H1 (cell line): Measurements from ENCODE around the gene FADS3. TPM values are rescaled to one million over a fixed set of nuclear protein-coding genes. Genes with fewer than 3 reads are reported as not detected.

ENCODE experiments used
- CTCF ChIA-PET: fragments of 300-600 bp; sonication (Branson Sonifier 250); formaldehyde crosslinking; loops from one replicate; lab custom pipeline; 2021; ENCODE audit not compliant: partially characterized antibody; lab: Charles Lee
- POLR2A ChIA-PET: fragments of 300-600 bp; sonication (Branson Sonifier 250); formaldehyde crosslinking; loops from one replicate; lab custom pipeline; 2021; ENCODE audit warnings: inconsistent platforms; ENCODE audit not compliant: partially characterized antibody; lab: Charles Lee
- DNase-seq, 2 experiments: peaks; one replicate each; pipeline versions ENCODE4 v3.0.0 to v3.0.0-alpha.2; 2010 to 2022; ENCODE audit warnings: low spot score in 2 of 2, low read depth in 1 of 2, mixed read lengths in 1 of 2
- FAIRE-seq: peaks from 2 replicates; lab custom pipeline; 2011; peaks lifted over from hg19 to GRCh38; lab: Jason Lieb, UNC
- H2AFZ ChIP-seq: 2 replicates; pipeline ENCODE4 v1.8.1; 2012; ENCODE audit warnings: low read length, inconsistent platforms
- H2AK5ac ChIP-seq: 2 replicates; pipeline ENCODE4 v1.6.1; 2013; ENCODE audit warnings: low read depth, low read length
- H2BK120ac ChIP-seq: replicated peaks from 2 replicates; pipeline ENCODE3; 2013; ENCODE audit warnings: low read depth, low read length, inconsistent platforms
- H2BK12ac ChIP-seq: 2 replicates; pipeline ENCODE4 v1.6.1; 2013; ENCODE audit warnings: low read depth, low read length
- H2BK15ac ChIP-seq: 2 replicates; pipeline ENCODE4 v1.6.1; 2013; ENCODE audit warnings: low read length
- H2BK20ac ChIP-seq: 2 replicates; pipeline ENCODE4 v1.6.1; 2013; ENCODE audit warnings: low read length
- H2BK5ac ChIP-seq: 2 replicates; pipeline ENCODE4 v1.6.1; 2013; ENCODE audit warnings: low read depth, low read length
- H3K14ac ChIP-seq: 2 replicates; pipeline ENCODE4 v1.6.1; 2013; ENCODE audit warnings: inconsistent platforms; ENCODE audit not compliant: insufficient read length
- H3K18ac ChIP-seq: 2 replicates; pipeline ENCODE4 v1.6.1; 2013; ENCODE audit warnings: low read length; ENCODE audit errors: extremely low read depth
- H3K23ac ChIP-seq: 2 replicates; pipeline ENCODE4 v1.6.1; 2013; ENCODE audit warnings: inconsistent platforms; ENCODE audit not compliant: insufficient read length
- H3K23me2 ChIP-seq: 2 replicates; pipeline ENCODE4 v1.6.1; 2013; ENCODE audit warnings: low read depth, low read length
- H3K27ac ChIP-seq: 2 replicates; pipeline ENCODE4 v1.6.1; 2011; ENCODE audit warnings: low read depth, low read length, inconsistent platforms
- H3K27me3 ChIP-seq, 4 experiments: replicated peaks in 1 of 4; 1 replicate in 1 of 4; 2 replicates in 3 of 4; pipeline versions ENCODE4 v1.6.1 to v1.8.1; 2011 to 2013; ENCODE audit warnings: low read length in 3 of 4, mild to moderate bottlenecking in 3 of 4, inconsistent platforms in 2 of 4, mixed read lengths in 2 of 4, moderate library complexity in 1 of 4; ENCODE audit not compliant: control insufficient read depth in 3 of 4, insufficient read depth in 3 of 4; ENCODE audit errors: extremely low read depth in 1 of 4
- H3K36me3 ChIP-seq, 4 experiments: 2 replicates each; pipeline versions ENCODE4 v1.6.1 to v1.8.1; 2011 to 2013; ENCODE audit warnings: mild to moderate bottlenecking in 4 of 4, low read length in 3 of 4, moderate library complexity in 2 of 4, control low read depth in 1 of 4, inconsistent platforms in 1 of 4; ENCODE audit not compliant: insufficient read depth in 4 of 4, control insufficient read depth in 2 of 4
- H3K4ac ChIP-seq: replicated peaks from 2 replicates; pipeline ENCODE3; 2013; ENCODE audit warnings: low read length, low read depth, mixed read lengths, inconsistent platforms; ENCODE audit not compliant: insufficient read length
- H3K4me1 ChIP-seq, 4 experiments: replicated peaks in 1 of 4; 1 replicate in 1 of 4; 2 replicates in 3 of 4; pipeline versions ENCODE4 v1.6.1 to v1.8.1; 2011 to 2013; ENCODE audit warnings: low read length in 3 of 4, inconsistent platforms in 2 of 4, mixed read lengths in 1 of 4; ENCODE audit not compliant: insufficient read depth in 4 of 4, control insufficient read depth in 3 of 4
- H3K4me2 ChIP-seq, 2 experiments: 2 replicates each; pipeline versions ENCODE4 v1.6.1 to v1.8.1; 2011 to 2013; ENCODE audit warnings: low read depth in 2 of 2, low read length in 2 of 2, control low read depth in 1 of 2, inconsistent platforms in 1 of 2, mild to moderate bottlenecking in 1 of 2; ENCODE audit not compliant: insufficient read depth in 1 of 2
- H3K4me3 ChIP-seq, 4 experiments: fragments of 200-600, 300-600 bp in 1 of 4; sonication (generic), shearing (Covaris generic), sonication (Bioruptor Twin) in 1 of 4; 2 replicates each; pipeline versions ENCODE4 v1.5.1 to v1.8.1; 2011 to 2016; ENCODE audit warnings: low read length in 4 of 4, low read depth in 3 of 4, control low read depth in 2 of 4, inconsistent platforms in 2 of 4, mild to moderate bottlenecking in 2 of 4, mixed read lengths in 1 of 4, moderate library complexity in 1 of 4; ENCODE audit not compliant: insufficient read depth in 2 of 4; ENCODE audit errors: extremely low read depth in 1 of 4
- H3K56ac ChIP-seq: replicated peaks from 2 replicates; pipeline ENCODE3; 2013; ENCODE audit warnings: low read depth, mild to moderate bottlenecking, mixed read lengths, low read length, inconsistent platforms; ENCODE audit not compliant: insufficient read length
- H3K79me1 ChIP-seq: 2 replicates; pipeline ENCODE4 v1.6.1; 2013; ENCODE audit warnings: low read depth, low read length, control low read depth
- H3K79me2 ChIP-seq, 2 experiments: 2 replicates each; pipeline versions ENCODE4 v1.6.1 to v1.8.1; 2012 to 2013; ENCODE audit warnings: low read length in 2 of 2, mild to moderate bottlenecking in 2 of 2, inconsistent platforms in 1 of 2; ENCODE audit not compliant: insufficient read depth in 2 of 2, control insufficient read depth in 1 of 2
- H3K9ac ChIP-seq, 4 experiments: replicated peaks in 1 of 4; 1 replicate in 1 of 4; 2 replicates in 3 of 4; pipeline versions ENCODE4 v1.6.1 to v1.8.1; 2011 to 2013; ENCODE audit warnings: low read depth in 3 of 4, low read length in 3 of 4, control low read depth in 2 of 4, mild to moderate bottlenecking in 2 of 4, moderate library complexity in 2 of 4, inconsistent platforms in 1 of 4; ENCODE audit errors: extremely low read depth in 1 of 4
- H3K9me3 ChIP-seq, 2 experiments: 2 replicates each; pipeline versions ENCODE4 v1.6.1 to v1.8.1; 2012 to 2013; ENCODE audit warnings: mild to moderate bottlenecking in 2 of 2, moderate library complexity in 2 of 2, control low read depth in 1 of 2, inconsistent platforms in 1 of 2, low read depth in 1 of 2, low read length in 1 of 2, mixed read lengths in 1 of 2; ENCODE audit not compliant: insufficient read depth in 2 of 2
- H4K20me1 ChIP-seq, 2 experiments: replicated peaks in 1 of 2; 2 replicates each; pipeline versions ENCODE3 to v1.8.1; 2011 to 2013; ENCODE audit warnings: inconsistent platforms in 2 of 2, low read length in 2 of 2, mild to moderate bottlenecking in 1 of 2; ENCODE audit not compliant: insufficient read depth in 2 of 2, control insufficient read depth in 1 of 2
- H4K5ac ChIP-seq: 2 replicates; pipeline ENCODE4 v1.6.1; 2013; ENCODE audit warnings: low read length, low read depth, mixed read lengths, inconsistent platforms; ENCODE audit not compliant: insufficient read length
- H4K8ac ChIP-seq: 2 replicates; pipeline ENCODE4 v1.8.0; 2013; ENCODE audit warnings: mild to moderate bottlenecking, moderate library complexity, low read length, inconsistent platforms; ENCODE audit not compliant: insufficient read depth; ENCODE audit errors: extremely low read depth
- H4K91ac ChIP-seq: replicated peaks from 2 replicates; pipeline ENCODE3; 2013; ENCODE audit warnings: low read length, mixed read lengths, inconsistent platforms; ENCODE audit not compliant: insufficient read length
- NANOG ChIP-seq: IDR thresholded peaks from 2 replicates; pipeline ENCODE4 v1.6.1; 2011; ENCODE audit warnings: low read length, low read depth, mild to moderate bottlenecking, inconsistent platforms; ENCODE audit not compliant: insufficient read depth, poor library complexity, severe bottlenecking
- WGBS, 2 experiments: shearing (Covaris generic) in 1 of 2; methylation state at CpG; one replicate each; pipeline versions ENCODE4 v1.1.6 to v1.1.7; 2013 to 2015; ENCODE audit warnings: low lambda C conversion rate in 2 of 2, mixed read lengths in 2 of 2, inconsistent platforms in 1 of 2, low coverage in 1 of 2, missing lambda C conversion rate in 1 of 2; ENCODE audit not compliant: insufficient replicate concordance in 2 of 2, insufficient coverage in 1 of 2, insufficient read length in 1 of 2; ENCODE audit errors: extremely low coverage in 1 of 2, missing lambda C conversion rate in 1 of 2; 5-methylcytosine and 5-hydroxymethylcytosine counted together
- polyA plus RNA-seq, 7 experiments: library from polyadenylated mRNA; depleted of rRNA in 3 of 7; stranded (reverse) in 5 of 7; unstranded in 2 of 7; fragments of >200 nt in 5 of 7; fragments of 200-250 nt in 2 of 7; gene quantifications; 1 replicate in 5 of 7; 2 replicates in 1 of 7; 4 replicates in 1 of 7; pipeline versions ENCODE4 v1.2.1 to v1.2.3, GENCODE V29; 2011 to 2013; ENCODE audit warnings: missing spikeins in 2 of 7, mixed read lengths in 2 of 7
- total RNA-seq: library from RNA; stranded (reverse); fragmentation: NEBNext Ultra II Directional; extraction: Animal tissue kit (Norgen Biotek cat#: 25700); gene quantifications from 2 replicates; pipeline ENCODE4 v1.2.1, GENCODE V29; 2021

FADS3 gene
- total and polyA plus RNA-seq, 2 of the 8 experiments (the other 6 are each of a cell fraction or from before 2014, with no cell fraction given): 43.8 to 76.3 TPM

DNA sequence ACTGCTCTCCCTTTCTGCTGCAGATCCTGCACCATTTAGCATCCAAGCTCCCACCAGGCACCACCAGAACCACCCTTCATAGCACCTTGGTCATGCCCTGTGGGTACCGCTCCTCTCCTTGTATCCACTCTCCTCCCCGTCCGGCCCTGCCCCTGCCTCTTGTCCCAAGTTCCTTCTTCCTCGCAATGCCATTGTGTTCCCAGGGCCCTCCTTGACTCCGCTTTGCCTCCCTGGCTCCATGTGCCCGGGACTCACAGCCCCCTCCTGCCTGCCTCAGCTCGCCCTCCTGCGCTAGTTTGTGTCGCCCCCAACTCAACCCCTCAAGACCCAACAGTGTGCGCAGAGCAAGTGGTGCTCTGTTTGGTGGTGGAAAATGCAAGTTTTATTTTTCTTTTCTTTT is 52.4 kb downstream of the FADS3 start:
- Histone ChIP-seq H3K56ac (no peak overlapping the region), H3K4me2 (no peak overlapping the region), H2AK5ac (no peak overlapping the region), H3K79me1 (peaks cover 14% of the 10 kb centered on the region; the same call in 1 of the 2 replicates), H4K5ac (no peak overlapping the region), H2BK12ac (no peak overlapping the region), H3K4ac (no peak overlapping the region), H3K18ac (no peak overlapping the region), H3K4me3 (no peak overlapping the region), H4K8ac (0 out of 2 replicates have a peak overlapping the region, but pooled peaks have one; percentile 11), H2BK120ac (no peak overlapping the region), H3K14ac (no peak overlapping the region), H3K27me3 (no peaks in the 10 kb centered on the region; a peak in 1 of 7 replicates), H3K9ac (no peak overlapping the region), H4K91ac (no peak overlapping the region), H2BK5ac (no peak overlapping the region)
- CTCF ChIA-PET: interaction anchor here (0.7 to 1.1 kb wide), 2 partner anchors 38 to 524 kb away, joined by 3 read pairs; no protein-coding TSS in a partner anchor
- DNase-seq (no peak), FAIRE-seq (no peak)
- TF ChIP-seq NANOG: no peak
- TF ChIP-seq, all 59 proteins: peak for 0
- Histone ChIP-seq H3K4me1 (peaks cover 5 to 9% (median 8%) of the 10 kb centered on the region in 4 experiments), H3K23me2 (no peaks in the 10 kb centered on the region), H2AFZ (no peak overlapping the region), H2BK15ac (no peak overlapping the region), H3K79me2 (peaks cover 0 to 37% of the 10 kb centered on the region in 2 experiments; a peak in 2 of 4 replicates), H4K20me1 (peaks cover 11 to 23% of the 10 kb centered on the region in 2 experiments), H3K36me3 (peaks cover 32 to 66% (median 54%) of the 10 kb centered on the region in 4 experiments), H2BK20ac (no peak overlapping the region), H3K27ac (no peak overlapping the region), H3K23ac (no peak overlapping the region), H3K9me3 (no peaks in the 10 kb centered on the region)
- WGBS, 2 experiments: 92% methylated on average over 10 of the region's 10 CpGs; no CpG with 5 or more reads in 1 of the 2 experiments
- POLR2A ChIA-PET: interaction anchor here (1.0 to 2.7 kb wide), 4 partner anchors 9 to 46 kb away, joined by 3 to 9 read pairs (median 5); partner anchors contain the start of genes FEN1 and TMEM258
